Fibroblast of skin of left biceps (primary cell): ENCODE measurements around the gene DNAH8.
"Not testable (repeated sequence)": the region's sequence is repeated elsewhere in the genome, so short reads cannot be mapped to it uniquely, and the experiment has no call there.

Experiments used
- DNase-seq, 2 experiments: peaks; one replicate each; pipeline ENCODE4 v3.0.0-alpha.2; 2013; ENCODE audit warnings: low read depth in 2 of 2

DNAH8 gene

DNA sequence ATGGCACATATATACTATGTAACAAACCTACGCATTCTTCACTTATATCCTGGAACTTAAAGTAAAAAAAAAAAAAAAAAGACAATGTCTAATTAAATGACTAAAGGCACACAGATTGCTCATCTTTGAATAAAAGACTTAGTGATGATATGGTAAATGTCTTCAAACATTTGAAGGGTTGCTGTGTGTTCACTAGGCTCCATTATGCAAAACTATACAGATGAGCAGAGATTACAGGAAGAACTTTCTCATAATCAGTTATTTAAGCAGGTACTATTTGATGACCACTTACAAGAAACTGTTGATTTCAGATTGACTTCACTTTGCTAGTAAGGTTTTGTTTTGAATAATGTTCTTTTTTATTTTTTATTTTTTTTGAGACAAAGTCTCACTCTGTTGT is 34.4 kb downstream of the DNAH8 start:
- DNase-seq, result no peak

DNA sequence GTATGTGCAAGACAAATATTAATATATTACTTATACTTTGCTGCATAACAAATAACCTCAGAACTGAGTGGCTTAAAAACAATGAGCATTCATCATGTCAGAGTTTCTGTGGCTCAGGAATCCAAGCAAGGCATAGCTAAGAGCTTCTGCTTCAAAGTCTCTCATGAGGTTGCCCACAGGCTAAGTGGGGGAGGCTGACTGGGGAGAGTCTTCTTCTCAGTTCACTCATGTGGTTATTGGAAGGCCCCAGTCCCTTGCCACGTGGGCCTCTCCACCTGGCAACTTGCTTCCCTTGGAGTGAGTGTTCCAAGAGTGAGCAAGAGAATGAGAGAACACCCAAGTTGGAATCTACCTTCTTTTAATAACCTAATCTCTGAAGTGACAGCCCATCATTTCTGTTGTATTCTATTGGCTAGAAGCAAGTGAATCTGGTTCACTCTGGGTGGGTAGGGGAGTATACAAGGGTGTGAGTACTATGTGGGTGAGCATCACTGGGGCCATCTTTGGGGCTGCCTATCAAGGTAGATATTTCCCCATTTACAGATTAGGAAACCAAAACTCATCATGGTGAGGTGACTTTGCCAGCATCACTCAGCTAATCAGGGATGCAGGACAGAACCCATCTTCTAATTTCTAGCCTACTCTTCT is 36.0 kb downstream of the DNAH8 start:
- no peak for DNase-seq

DNA sequence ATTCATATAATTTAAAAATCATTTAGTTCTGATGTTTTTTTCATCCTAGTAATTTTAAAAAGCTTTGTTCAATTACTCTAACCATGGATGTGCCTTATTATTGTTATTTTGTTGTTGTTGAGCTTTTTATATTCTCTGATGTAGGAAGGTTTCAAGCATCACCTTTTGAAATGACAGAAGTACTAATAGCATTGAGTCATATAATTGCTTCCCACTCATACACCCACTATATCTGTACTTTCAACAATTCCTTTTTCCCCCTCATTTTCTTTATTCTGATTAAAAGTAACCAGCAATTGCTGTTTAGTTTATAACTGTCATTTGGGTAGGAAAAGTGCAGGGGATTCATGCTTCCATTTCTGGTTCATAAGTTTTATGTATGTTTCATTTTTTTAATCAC is 38.6 kb downstream of the DNAH8 start:
- DNase-seq, result no peak

DNA sequence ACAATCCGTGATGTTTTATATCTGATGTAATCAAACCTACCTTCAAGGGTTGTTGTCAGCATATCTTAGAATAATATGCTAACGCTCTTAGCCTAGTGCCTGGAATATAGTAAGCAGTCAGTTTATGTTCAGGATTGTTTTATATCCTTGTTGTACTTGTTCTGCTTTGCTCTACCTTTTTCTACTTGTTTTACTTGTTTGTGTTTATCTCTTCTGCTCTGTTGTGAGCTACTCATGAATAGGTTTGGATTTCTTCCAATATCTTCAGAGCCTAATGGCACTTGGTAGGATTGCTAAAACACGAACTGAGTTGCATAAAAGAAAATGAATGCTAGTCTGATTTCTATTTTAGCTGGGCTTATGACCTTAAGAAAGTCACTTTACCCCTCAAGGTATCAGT is 40.1 kb downstream of the DNAH8 start:
- DNase-seq, result no peak

DNA sequence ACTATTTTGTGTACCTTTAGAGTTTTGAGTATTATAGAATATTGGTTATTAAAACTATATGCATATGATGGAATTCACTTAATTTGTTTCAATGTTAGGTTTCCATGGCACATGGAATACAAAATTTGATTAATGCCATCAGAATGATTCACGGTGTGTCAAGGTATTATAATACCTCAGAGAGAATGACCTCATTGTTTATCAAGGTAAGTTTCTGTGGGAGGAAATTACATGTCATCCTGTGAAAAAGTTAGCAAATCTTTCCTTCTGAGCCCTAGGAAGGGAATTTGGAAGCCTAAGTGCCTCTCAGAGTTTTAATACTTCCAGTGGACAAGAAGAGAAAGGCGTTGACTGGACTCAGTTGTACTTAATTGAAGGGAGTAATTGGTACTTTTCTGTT is 40.8 kb downstream of the DNAH8 start:
- no peak for DNase-seq

DNA sequence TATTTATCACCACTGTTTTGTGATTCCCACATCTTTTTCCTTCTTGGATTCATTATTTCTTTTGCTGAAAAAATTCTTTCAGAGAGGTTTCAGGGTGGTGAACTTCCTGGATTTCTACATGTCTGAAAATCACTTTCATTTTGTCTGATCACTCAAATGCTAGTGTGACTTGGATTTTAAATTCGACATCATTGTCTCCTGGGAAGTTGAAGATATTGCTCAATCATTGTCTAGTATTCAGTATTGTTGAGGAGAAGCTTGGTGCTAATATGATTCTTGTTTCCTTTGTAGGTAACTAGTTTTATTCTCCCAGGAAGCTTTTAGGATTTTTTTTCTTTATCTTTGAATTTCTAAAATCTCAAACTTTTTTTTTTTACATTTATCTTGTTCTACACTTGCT is 45.0 kb downstream of the DNAH8 start:
- DNase-seq, result no peak

DNA sequence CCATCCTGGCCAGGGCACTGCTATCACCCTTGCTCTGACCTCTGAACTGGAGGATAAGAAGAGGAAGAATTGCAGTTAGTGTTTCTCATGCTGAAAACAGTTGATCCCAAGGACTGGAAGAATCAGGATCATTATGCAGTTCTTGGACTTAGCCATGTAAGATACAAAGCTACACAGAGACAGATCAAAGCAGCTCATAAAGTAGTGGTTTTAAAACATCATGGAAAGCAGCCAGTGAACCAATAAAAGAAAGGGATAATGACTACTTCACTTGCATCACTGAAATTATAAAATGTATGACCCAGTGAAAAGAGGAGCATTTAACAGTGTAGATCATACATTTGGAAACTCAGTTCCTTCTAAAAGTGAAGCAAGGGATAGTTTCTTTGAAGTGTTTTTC is 47.7 kb downstream of the DNAH8 start:
- DNase-seq, result no peak

DNA sequence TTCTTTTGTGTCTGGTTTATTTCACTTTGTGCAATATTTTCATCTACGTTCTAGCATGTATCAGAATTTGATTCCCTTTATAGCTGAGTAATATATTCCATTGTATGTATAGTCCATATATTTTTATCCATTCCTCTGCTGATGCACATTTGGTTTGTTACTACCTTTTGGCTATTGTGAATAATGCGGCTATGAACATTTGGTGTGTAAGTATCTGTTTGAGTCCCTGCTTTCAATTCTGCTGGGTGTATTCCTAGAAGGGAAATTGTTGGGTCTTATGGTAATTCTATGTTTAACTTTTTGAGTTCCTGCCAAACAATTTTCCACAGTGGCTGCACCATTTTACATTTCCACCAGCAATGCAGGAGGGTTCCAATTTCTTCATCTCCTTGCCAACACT is 52.4 kb downstream of the DNAH8 start:
- no peak for DNase-seq

DNA sequence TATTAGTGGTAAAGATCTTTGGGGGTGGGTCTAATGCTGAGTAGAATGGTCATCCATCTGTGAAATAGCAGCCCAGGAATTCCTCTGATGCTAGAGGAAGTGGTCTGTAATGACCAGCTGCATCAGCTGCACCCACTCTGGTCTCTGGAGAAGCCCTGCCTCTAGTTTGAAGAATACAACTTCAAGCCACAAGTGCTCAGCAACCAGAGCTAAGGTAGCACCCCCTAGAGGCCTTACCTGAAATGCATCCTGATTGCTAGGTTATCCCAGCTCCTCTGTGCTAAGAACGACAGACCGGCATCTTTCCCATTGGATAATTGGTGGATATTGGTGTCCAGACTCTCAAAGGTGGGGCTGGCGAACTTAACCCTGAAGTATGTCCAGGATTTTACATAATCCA is 58.2 kb downstream of the DNAH8 start:
- DNase-seq, result no peak

DNA sequence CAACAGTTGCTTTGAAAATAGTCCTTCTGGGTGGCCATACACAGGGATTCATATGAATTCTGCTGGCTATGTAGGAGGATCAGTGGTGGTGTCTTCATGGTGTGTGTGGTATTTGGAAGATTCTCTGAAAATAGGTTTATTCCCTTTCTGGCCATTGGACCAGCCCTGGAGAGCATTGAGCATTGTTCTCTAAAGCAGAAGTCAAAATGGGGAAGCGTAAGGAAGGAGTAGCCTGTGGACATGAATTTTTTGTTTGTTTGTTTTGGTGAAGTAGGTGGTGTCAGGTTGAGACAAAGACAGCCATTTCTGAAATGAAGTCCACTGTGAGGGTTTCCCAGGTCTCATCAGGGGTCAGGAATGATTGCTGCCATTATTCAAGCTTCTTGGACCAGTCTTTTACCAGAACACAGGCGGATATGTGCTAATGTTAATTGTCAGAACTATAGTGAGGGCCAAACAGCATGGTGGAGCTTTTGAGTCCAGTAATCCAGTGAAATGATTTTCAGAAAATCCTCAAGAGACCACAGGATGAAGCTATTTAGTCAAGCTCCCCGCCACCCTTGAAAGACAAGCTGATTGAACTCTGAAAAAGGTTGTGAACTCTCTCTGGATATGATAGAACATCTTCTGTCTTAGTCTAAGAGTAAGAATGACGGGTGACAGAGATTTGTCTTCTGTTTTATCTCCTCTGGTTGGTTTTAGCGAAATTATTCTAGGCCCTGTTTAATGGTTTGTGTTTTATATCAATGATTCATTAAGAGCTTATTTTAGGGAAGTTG is 60.0 kb downstream of the DNAH8 start:
- no peak for DNase-seq

DNA sequence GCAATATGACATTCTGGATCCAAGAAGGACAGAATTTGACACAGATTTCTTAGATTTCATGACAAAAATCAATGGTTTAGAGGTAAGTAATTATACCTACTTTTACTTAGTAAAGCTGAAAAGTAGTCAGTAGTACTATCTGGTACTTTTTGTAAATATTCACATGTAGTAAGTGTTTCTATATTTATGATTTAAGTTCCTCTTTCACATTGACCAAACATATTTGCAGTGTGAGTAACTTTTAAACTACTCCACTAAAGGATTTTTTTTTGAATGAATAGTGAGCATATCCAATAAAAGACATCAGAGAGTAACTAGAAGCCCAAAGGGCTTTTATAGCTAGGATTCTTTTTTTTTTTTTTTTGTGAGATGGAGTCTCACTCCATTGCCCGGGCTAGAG is 60.8 kb downstream of the DNAH8 start:
- DNase-seq, result no peak

DNA sequence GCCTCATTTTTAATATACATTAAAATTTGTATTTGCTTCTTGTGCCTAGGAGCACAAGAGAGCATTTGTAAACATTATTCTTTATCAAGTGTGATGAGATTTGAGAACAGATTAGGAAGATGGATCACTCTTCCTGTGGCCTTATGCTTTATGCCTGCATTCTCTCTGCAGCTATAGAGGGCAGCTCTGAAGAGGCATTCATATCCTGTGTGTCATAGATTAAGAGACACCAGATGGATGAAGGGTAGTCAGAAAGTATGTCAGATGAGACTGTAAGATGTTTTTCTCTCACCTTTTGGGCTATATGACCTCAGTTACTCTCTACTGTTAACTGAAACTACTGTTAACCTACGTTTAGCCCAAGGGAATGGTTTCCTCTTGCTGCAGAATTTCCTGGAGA is 61.4 kb downstream of the DNAH8 start:
- DNase-seq, result no peak

DNA sequence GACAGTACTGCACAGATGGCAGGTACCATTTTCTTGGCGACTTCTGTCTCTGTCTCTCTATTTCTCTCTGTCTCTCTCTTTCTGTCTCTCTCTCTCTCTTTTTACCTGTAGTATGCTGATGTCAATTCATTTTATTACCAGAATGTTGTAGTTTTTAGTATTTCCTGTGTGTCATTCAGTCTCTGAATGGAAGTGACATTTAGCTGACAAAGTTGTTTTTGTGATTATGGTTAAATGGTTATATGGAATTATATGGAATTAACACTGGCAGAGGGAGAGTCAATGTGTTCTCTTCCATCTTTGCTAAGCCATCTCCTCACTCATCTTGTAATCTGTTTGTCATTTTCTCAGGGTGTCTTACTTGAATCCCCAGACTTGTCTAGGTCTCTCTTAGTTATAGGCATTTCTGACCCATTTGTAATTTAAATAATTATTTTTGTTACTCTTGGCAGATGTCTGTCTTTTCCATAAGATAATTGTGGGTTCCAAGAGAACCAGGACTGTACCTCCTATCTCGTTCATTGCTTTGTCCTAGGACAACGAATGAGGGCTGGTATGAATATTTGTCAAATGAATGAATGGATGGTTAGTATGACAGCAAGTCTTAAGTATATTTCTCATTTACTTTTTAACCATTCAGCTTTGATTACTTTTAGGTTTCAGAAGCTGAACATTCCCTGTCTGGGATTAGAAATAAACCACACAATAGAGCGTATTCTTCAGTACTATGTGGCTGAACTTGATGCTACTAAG is 64.4 kb downstream of the DNAH8 start:
- DNase-seq, result no peak

DNA sequence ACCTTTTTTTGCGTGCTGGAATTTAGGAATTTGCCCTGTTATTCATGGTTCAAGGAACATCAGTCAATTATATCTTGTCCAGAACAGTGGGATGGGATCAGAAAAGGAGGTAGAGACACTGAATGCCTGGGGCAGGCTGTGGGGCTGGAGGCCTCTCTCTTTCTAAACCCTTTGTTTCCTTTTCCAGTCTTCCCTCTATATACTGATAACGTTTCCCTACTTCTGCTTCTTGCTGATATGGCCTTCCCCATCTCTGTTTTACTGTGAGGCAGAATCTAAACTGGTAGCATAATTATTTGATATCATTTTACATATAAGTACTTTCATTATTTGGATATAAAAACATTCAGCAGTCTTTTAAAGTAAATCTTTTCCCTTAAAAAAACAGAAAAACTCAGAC is 67.5 kb downstream of the DNAH8 start:
- no peak for DNase-seq

DNA sequence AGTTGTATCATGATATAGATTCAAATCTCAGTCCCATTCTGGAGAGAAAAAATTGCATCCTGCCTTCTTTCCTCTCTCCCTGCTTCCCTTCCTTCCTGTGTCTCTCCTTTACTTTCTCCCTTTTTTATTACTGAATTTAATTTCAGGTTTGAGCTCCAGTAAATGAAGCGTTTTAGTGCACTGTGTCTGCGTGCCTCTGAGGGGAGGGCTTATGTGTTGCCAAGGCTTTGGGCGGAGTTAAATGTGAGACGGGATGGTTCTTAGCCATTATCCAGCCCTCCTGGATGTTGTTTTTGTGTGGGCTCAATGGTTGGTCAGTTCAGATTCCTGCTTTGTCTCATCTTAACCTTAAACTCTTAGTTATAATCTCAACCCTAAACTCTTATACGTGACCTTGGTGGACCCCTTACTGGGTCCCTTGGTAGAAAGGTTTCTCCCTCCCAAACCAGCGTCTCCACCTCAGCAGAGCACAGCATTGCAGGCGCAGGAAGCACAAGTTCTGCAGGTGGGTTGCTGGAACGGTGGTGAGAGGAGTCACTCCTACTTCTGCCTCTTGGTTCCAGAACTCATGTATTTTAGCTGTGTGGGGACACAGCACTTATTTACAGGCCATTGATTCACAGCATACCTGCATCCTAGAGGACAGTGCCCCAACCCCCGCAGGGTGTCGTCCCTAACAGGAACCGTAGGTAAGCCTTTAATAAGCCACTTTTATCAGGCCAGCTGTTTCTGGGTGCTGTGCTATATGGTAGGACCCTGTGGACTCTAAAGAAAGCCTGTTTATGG is 68.5 kb downstream of the DNAH8 start:
- no peak for DNase-seq

DNA sequence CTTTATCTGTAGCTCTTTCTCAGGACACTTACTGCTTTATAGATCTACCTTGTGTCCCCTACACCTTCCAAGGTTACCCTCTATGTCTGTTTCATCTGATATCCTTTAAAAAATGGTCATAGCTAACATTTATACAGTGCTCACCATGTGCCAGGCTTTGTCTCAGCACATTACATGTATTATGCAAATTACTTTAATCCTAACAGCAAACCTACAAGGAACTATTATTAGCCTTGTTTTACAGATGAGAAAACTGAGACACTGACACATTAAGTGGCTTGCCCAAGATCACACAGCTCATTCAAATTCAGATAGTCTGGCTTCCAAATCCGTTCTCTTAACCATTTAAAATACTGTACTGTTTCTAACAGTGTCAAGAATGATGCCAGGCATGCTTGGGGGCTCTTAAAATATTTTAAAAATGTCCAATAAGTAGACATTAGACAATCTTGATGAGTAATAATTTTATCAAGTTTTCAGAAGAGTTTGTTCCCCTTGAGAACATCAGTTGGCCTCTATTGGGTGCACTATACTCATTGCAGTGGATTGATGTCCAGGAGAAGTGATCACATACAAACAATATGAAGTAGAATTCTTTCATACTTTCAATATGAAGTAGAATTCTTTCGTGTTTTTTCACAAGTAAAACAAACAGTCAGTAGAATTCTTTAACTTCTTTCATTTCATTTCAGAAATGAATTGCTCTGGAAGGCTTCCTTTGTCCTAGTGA is 69.6 kb downstream of the DNAH8 start:
- no peak for DNase-seq

DNA sequence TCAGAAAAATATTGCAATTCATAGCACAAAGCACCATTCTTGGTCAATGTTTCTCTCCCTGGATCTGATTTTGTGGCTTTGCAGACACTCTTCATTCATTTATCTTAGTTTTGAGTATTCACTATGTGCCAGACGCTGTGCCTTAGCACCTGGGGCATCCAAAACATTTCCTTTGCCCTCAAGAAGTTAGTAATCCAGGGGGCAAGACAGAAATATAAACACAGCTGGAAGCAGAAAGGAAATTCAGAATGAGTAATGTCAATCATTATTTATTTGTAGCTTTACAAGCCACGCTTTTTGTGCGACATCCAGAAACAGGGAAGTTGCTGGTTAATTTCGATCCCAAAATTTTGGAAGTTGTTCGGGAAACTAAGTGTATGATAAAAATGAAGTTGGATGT is 71.4 kb downstream of the DNAH8 start:
- no peak for DNase-seq

DNA sequence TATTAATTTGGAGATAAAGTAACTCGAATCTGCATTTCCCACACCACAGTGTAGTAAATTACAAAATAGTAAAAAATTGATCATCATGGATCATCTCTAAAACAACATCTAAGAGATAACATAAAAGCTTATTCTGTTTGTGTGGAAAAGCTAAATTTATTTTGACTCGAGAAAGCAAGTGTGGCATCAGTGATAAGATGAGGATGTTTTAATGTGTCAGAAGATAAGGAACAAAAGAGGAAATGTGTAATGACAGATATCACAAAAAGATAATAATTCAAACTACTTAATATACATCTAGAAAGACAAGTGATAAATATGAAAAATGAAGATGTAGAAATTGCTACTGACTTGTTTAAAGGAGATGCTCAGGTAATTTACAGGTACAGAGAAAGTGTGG is 74.1 kb downstream of the DNAH8 start:
- no peak for DNase-seq

DNA sequence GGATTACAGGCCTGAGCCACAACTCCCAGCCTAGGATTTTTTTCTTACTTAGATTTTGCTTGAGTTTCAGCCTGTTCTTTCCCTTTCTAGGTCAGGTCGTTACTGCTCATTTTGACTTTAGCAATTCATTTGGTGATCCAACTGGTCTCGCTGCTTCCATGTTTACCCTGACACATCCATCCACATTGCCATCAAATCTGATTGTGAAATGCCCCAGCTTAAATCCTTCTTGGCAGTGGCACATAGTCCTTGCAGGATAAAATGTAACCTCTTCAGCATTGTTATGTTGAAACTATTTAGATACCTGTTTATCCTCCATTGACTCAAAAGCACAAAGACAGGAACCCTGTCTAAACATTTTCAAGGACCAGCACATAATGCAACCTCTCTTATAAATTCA is 77.2 kb downstream of the DNAH8 start:
- DNase-seq, result no peak

DNA sequence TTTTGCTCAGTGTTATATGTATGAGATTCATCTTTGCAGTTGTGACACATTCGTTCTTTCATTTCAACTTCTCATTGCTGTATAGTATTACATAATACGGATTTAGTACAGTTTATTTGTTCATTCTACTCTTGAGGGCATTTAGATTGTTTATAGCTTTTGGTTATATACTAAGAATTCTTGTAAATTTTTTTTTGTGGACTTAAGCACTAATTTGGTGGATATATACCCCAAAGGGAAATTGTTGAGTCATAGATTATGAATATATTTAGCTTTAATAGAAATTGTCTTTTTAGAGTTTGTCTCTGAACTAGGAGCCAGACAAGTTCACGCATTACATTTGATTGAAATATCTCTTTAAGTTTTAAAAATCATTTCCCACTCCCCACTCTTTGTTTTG is 79.6 kb downstream of the DNAH8 start:
- DNase-seq, result no peak

DNA sequence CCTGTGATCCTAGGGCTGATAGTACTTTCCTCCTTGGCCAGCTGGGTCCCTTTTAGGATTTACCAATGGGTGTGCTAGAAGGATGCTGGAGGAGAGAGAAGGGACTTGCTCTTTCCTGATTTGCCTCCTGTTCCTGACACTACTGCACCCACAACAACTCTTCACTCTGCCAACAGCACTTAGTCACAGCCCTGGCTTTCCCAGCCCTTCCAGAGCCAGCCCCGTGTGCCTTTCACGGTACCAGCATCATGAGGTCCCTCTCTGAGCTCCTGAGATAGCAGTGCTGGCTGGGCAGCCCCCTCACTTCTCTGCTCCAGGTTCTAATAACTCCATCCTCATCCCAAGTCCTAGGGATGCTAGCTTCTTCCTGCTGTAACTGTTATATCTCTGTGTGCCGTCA is 80.9 kb downstream of the DNAH8 start:
- DNase-seq, result no peak

DNA sequence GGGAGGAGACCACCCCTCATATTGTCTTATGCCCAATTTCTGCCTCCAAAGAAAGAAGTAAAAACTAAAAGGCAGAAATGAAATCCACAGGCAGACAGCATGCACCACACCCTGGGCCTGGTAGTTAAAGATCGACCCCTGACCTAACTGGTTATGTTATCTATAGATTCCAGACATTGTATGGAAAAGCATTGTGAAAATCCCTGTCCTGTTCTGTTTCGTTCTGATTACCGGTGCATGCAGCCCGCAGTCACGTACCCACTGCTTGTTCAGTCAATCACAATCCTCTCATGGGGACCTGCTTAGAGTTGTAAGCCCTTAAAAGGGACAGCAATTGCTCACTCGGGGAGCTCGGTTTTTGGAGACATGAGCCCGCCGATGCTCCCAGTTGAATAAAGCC is 81.3 kb downstream of the DNAH8 start:
- DNase-seq, result not testable (repeated sequence)
